HG03103 (cell line): Measurements from ENCODE around the gene WDR31.
A peak's percentile ranks its signal among the peaks of the same experiment; 100 is the strongest.
"Not testable (repeated sequence)": the region's sequence is repeated elsewhere in the genome, so short reads cannot be mapped to it uniquely, and the experiment has no call there.

Source experiments
- ATAC-seq: cut with Tn5 transposase; IDR thresholded peaks from one replicate; pipeline ENCODE4 v1.9.1; 2021; ENCODE audit warnings: low read depth; ENCODE audit not compliant: unreplicated experiment

The WDR31 gene

GRCh38 chr9:113340011-113340699 lies at the start of gene WDR31:
Gene WDR31 (minus strand): TSS chr9:113340275. CDS start chr9:113332022, 8,253 bp downstream.
- ATAC-seq = peak; percentile 96

- ATAC-seq = no peak
Observed at GRCh38 chr9:113389451-113389850, 49.4 kb upstream of the WDR31 start.

- ATAC-seq = no peak
Observed at GRCh38 chr9:113388833-113389232, 48.8 kb upstream of the WDR31 start.

GRCh38 chr9:113387560-113388230 lies 47.6 kb upstream of the WDR31 start:
- no peak for ATAC-seq

- no peak for ATAC-seq
Observed at GRCh38 chr9:113386571-113387393, 46.7 kb upstream of the WDR31 start.

GRCh38 chr9:113381909-113382411 lies 41.9 kb upstream of the WDR31 start:
- ATAC-seq = no peak

- not testable (repeated sequence) for ATAC-seq
Observed at GRCh38 chr9:113381441-113381840, 41.4 kb upstream of the WDR31 start.

- ATAC-seq = peak; percentile 66
Observed at GRCh38 chr9:113380869-113381378, 40.8 kb upstream of the WDR31 start.

- ATAC-seq = not testable (repeated sequence)
Observed at GRCh38 chr9:113379829-113380210, 39.7 kb upstream of the WDR31 start.

GRCh38 chr9:113379094-113379828 lies 39.2 kb upstream of the WDR31 start:
- ATAC-seq = not testable (repeated sequence)

- peak; percentile 53 for ATAC-seq
Observed at GRCh38 chr9:113376634-113377567, 36.8 kb upstream of the WDR31 start, which contains the start of gene HDHD3. Gene HDHD3 (minus strand): TSS chr9:113376986. CDS start chr9:113374354, 2,632 bp downstream.

GRCh38 chr9:113375057-113376023 lies 35.3 kb upstream of the WDR31 start:
- no peak for ATAC-seq

- no peak for ATAC-seq
Observed at GRCh38 chr9:113373676-113374392, 33.8 kb upstream of the WDR31 start.

GRCh38 chr9:113373256-113373655 lies 33.2 kb upstream of the WDR31 start:
- no peak for ATAC-seq

GRCh38 chr9:113372059-113372458 lies 32.0 kb upstream of the WDR31 start:
- ATAC-seq = no peak

GRCh38 chr9:113370806-113371325 lies 30.8 kb upstream of the WDR31 start:
- no peak for ATAC-seq

GRCh38 chr9:113369855-113370140 lies 29.7 kb upstream of the WDR31 start:
- no peak for ATAC-seq
